ENCODE data around the gene ACOXL. TPM values are rescaled to one million over a fixed set of nuclear protein-coding genes. Genes with fewer than 3 reads are reported as not detected.

ACOXL gene
- total and polyA plus RNA-seq, 2 donors (not counting 3 experiments of a cell fraction or from before 2014, with no cell fraction given), result not detected

DNA sequence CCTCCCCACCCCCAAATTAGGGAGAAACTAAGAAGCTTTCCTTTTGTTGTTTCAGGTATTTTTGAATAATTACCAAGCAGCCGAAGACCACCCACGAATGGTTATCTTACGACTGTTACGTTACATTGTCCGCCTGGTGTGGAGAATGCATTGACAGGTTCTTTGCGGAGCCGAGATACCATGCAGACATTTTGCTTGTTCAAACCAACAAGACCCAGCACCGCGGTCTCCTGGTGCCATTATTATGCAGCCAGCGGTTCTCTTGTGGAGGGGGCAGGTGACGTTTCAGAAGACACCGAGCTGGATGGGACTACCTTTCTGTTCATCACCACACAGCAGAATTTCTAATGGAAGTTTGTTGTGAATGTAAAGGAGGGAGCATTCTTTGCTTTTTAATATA lies 431.7 kb downstream of the ACOXL start:
- Histone ChIP-seq H3K9me3 (replicated peaks; ENCODE audit: control insufficient read depth, insufficient read depth, low read length) (no peaks in the 10 kb centered on the region), H3K9ac (replicated peaks; ENCODE audit: extremely low read depth, insufficient read depth, low read length) (no peak overlapping the region), H2AFZ (ENCODE audit: low read depth, low read length) (no peak overlapping the region), H4K20me1 (replicated peaks; ENCODE audit: control insufficient read depth, extremely low read depth, insufficient read depth, low read length) (no peaks in the 10 kb centered on the region), H3K79me2 (ENCODE audit: control insufficient read depth, insufficient read depth, low read length) (no peaks in the 10 kb centered on the region), H3K4me2 (ENCODE audit: insufficient read depth, low read length) (no peak overlapping the region), H3K4me3 (replicated peaks in 1 of 3; ENCODE audit: insufficient read depth in 1 of 3, low read depth in 1 of 3, low read length in 3 of 3) (no peak overlapping the region), H3K27ac (ENCODE audit: insufficient read depth, low read depth, low read length) (no peak overlapping the region), H3K27me3 (ENCODE audit: control insufficient read depth in 2 of 2, insufficient read depth in 2 of 2, low read length in 2 of 2) (peaks cover 5 to 27% of the 10 kb centered on the region in 2 experiments), H3K36me3 (ENCODE audit: control insufficient read depth in 2 of 2, extremely low read depth in 1 of 2, insufficient read depth in 2 of 2, low read length in 2 of 2) (peaks cover 0 to 10% of the 10 kb centered on the region in 2 experiments), H3K4me1 (ENCODE audit: control insufficient read depth, extremely low read depth, insufficient read depth, low read length) (peaks cover 39% of the 10 kb centered on the region), H3K9me1 (replicated peaks; ENCODE audit: control insufficient read depth, extremely low read depth, insufficient read depth, low read length) (no peaks in the 10 kb centered on the region)
- DNase-seq (ENCODE audit: low read depth, low spot score) (no peak), FAIRE-seq (no peak)
- BruUV-seq (replicated peaks), result no TSS peak
- intact Hi-C loops (cut with micrococcal nuclease) (no loop called here), dilution Hi-C loops (cut with MboI; ENCODE audit: extremely low pct_ligation_motif_present, low sequenced_read_pairs) (no loop called here)
- TF ChIP-seq MYC (IDR thresholded peaks at IDR 0.05; ENCODE audit: low read depth, low read length) (no peak), FOS (IDR thresholded peaks at IDR 0.05; ENCODE audit: borderline replicate concordance, insufficient read depth, low read length) (no peak), POLR2A (IDR thresholded peaks at IDR 0.05; ENCODE audit: low read depth, low read length) (no peak), POLR2AphosphoS5 (IDR thresholded peaks at IDR 0.05; ENCODE audit: insufficient read depth, low read depth, low read length) (no peak), EZH2 (IDR thresholded peaks at IDR 0.05; ENCODE audit: borderline replicate concordance, low read depth, low read length, severe bottlenecking) (no peak)
- TF ChIP-seq, protein P1, sequence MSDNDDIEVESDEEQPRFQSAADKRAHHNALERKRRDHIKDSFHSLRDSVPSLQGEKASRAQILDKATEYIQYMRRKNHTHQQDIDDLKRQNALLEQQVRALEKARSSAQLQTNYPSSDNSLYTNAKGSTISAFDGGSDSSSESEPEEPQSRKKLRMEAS (IDR thresholded peaks at IDR 0.05; ENCODE audit: insufficient read depth, insufficient read length), result no peak
- TF ChIP-seq, protein P2, sequence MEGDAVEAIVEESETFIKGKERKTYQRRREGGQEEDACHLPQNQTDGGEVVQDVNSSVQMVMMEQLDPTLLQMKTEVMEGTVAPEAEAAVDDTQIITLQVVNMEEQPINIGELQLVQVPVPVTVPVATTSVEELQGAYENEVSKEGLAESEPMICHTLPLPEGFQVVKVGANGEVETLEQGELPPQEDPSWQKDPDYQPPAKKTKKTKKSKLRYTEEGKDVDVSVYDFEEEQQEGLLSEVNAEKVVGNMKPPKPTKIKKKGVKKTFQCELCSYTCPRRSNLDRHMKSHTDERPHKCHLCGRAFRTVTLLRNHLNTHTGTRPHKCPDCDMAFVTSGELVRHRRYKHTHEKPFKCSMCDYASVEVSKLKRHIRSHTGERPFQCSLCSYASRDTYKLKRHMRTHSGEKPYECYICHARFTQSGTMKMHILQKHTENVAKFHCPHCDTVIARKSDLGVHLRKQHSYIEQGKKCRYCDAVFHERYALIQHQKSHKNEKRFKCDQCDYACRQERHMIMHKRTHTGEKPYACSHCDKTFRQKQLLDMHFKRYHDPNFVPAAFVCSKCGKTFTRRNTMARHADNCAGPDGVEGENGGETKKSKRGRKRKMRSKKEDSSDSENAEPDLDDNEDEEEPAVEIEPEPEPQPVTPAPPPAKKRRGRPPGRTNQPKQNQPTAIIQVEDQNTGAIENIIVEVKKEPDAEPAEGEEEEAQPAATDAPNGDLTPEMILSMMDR (IDR thresholded peaks at IDR 0.05; ENCODE audit: extremely low read depth in 1 of 2, insufficient read depth in 1 of 2, low read depth in 1 of 2, low read length in 2 of 2), result no peak
- ChIA-PET POLR2A (no interaction called here), CTCF (no interaction called here)
